ENCODE measurements around the gene TPPP3.
"Not testable (repeated sequence)": the region's sequence is repeated elsewhere in the genome, so short reads cannot be mapped to it uniquely, and the experiment has no call there.

Gene TPPP3

DNA sequence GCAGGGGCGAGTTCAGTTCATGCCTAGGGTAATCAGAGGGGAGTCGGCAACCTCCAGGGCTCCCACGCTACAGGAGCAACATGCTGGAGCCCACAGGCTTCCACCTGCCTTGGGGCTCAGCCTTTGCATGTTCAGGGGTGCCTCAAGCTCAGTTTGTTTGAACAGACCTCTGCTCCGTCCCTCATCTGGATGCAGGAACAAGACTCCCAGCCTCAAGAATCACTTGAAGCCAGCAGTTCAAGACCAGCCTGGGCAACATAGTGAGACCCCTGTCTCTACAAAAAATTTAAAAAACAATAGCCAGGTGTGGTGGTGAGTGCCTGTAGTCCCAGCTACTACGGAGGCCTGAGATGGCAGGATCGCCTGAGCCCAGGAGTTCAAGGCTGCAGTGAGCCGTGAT is 32.7 kb upstream of the TPPP3 start:
- no peak for DNase-seq (ENCODE audit: low read depth)

DNA sequence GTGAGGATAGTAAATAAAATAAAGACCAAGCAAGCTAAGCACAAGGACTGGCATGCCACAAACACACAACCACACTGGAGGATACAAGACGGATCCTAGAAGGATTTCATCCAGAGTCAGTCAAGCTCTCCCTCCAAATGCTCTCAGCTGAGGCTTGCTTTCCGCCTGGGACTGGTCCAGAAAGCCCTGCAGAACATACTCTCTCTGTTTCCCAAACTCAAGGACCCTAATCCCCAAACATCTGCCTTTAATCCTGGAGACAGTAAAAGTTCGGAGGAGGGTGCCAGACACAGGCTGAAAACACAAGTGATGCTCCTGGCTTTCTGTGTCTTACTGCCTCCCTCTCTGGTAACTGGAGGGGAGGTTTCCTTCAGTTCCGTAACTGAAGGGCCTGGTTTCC is 32.3 kb upstream of the TPPP3 start:
- DNase-seq (ENCODE audit: low read depth) = no peak

DNA sequence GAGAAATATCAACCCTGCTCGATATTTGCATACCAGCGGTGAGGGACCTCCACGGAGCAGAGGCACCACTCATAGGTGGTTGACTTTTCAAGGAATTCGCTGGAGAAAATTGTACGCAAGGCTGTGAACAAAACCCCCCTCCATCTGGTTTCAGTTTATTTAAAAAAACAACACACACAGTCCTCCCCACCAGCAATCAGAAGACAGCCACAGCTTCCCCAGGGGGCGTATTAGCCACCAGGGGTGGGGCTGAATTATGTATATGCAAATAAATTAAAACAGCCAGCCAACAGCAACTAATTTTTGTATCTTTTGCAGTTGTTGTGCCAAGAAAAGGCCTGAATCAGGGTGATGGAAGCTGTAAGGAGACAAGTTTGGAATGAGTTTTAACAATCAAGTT is 31.8 kb upstream of the TPPP3 start:
- no peak for DNase-seq (ENCODE audit: low read depth)

DNA sequence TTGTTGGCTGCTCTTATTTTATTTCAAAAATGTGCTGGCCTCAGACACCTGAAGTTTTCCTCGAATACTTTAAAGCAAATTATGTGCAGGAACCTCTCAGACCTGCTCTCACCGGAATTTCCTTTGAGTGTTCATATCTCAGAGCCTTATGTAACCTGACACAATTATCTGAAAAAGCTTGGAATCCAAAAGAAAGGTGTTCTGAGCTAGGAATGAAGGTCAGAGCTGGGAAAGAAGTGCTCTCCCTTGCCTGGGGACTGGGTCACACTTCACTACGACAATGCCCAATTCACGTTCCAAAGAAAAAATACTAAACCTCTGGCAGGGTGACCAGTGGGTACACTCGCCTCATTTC is 30.9 kb upstream of the TPPP3 start:
- no peak for DNase-seq (ENCODE audit: low read depth)

DNA sequence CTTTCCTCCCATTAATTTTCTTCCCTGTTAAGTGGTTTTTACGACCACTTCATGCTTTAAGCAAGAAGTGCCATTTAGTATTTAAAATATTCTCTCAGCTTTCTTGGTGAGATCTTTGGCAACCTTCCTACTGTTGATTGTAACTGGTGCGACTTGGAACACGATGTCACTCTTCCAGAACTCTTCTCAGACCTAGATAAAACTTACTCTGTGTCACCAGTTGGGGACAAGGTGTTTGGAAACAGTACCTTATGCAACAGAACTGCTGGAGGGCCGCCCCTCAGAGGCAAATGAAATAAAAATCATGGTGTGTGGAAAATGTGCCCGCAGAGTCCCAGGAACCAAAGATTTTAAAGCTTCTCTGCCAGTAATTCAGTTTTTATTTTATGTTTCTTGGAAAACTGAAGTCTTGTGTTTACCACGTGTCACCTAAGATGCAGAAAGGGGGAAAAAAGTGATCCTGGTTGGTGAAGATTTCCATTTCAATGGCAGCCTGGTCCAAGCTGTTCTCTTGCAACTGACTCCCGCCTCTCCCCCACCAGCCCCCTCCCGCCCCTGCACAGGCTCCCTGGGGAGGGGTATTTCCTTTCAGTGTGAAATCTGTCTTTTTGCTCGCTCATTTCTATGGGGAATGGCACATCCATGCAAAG is 30.4 kb upstream of the TPPP3 start:
- no peak for DNase-seq (ENCODE audit: low read depth)

DNA sequence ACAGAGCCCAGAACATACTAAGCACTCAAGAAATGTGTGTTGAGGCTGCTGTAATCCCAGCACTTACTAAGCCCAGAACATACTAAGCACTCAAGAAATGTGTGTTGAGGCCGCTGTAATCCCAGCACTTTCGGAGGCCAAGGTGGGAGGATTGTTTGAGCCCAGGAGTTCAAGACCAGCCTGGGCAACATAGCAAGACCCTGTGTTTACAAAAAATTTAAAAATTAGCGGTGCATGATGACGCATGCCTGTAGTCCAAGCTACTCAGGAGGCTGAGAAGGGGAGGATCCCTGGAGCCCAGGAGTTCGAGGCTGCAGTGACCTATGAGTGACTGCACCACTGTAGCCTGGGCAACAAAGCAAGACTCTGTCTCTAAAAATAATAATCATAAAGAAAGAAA is 29.7 kb upstream of the TPPP3 start:
- DNase-seq (ENCODE audit: low read depth) = no peak

DNA sequence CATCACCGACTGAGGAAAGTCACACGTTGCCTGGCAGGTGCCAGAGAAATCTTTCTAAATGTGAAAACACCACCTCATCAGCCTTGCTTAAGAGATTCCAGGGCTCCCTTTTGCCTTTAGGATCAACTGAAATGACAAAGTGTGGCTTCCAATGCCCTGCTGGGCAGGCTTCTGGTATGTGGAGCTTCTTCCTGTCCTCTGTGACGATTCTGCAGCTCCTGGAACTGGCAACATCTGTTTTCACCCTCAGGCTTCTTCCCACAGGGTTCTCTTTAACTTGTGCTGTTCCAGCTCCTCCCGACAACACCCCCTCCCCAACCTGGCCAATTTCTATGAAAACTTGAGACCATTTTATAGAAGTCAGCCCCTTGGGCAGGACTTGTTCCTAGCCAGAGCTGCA is 27.7 kb upstream of the TPPP3 start:
- DNase-seq (ENCODE audit: low read depth) = no peak

DNA sequence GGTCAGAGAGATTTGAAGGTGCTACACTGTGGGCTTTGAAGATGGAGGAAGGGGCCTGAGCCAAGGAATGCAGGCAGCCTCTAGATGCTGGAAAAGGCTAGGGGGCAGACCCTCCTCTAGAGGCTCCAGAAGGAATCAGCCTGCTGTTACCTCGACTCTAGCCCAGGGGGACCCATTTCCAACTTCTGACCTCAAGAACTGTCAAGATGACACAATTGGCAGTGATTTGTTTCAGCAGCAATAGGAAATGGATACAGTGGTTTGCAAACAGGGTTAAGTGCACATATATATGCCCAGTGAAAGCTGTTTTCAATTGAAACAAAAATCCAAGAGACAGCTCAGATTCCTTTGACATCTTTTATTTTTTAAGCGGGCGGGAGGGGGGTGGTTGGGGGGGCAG is 26.6 kb upstream of the TPPP3 start:
- no peak for DNase-seq (ENCODE audit: low read depth)

DNA sequence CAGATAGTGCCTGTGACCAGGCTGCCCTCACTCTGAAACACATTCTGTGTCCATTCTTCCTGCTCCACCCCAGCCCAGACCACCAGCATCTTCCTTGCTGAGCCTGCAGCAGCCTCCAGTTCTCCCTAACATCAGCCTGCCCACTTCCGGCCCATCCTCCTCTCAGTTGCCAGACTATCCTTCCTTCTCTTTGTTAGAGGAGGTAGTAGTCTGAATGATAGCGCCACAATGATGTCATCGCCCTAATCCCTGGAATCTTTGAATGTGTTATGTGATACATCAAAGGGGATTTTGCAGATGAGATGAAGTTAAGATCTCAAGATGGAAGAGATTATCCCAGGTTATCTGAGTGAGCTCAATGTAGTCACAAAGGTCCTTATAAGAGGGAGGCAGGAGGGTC is 26.2 kb upstream of the TPPP3 start:
- no peak for DNase-seq (ENCODE audit: low read depth)

DNA sequence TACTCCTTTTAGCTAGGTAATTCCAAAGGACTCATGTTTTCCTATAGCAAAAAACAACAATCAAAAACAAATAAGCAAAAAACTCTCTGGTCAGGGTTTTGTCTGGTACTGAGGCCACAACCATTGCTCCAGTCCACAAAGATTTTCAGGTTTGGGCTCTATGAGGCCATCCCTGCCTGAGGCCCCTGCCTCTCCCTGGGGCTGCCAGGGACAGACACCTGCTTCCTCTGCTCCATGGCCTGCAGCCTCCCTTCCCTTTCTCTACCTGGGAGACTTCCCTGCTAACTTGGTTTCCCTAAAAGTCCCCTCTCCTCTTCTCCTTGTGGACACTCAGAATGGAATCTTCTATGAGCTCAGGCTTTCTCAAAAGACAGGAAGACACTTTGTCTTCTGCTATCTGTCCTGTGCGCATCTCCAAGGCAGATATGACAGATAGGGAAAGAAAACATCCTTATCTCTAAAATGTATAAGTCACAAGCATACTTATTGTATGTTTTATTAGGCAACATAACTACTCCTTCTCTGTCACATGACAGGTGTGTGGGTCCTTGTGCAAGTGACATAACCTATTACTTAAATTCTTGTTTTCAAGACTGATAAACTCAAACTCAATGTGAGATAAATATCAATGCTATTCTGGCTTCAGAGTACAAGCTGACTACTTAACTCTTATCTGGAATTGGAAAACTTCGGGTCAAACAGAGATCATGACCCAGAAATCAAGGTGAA is 24.2 kb upstream of the TPPP3 start:
- DNase-seq (ENCODE audit: low read depth) = no peak

DNA sequence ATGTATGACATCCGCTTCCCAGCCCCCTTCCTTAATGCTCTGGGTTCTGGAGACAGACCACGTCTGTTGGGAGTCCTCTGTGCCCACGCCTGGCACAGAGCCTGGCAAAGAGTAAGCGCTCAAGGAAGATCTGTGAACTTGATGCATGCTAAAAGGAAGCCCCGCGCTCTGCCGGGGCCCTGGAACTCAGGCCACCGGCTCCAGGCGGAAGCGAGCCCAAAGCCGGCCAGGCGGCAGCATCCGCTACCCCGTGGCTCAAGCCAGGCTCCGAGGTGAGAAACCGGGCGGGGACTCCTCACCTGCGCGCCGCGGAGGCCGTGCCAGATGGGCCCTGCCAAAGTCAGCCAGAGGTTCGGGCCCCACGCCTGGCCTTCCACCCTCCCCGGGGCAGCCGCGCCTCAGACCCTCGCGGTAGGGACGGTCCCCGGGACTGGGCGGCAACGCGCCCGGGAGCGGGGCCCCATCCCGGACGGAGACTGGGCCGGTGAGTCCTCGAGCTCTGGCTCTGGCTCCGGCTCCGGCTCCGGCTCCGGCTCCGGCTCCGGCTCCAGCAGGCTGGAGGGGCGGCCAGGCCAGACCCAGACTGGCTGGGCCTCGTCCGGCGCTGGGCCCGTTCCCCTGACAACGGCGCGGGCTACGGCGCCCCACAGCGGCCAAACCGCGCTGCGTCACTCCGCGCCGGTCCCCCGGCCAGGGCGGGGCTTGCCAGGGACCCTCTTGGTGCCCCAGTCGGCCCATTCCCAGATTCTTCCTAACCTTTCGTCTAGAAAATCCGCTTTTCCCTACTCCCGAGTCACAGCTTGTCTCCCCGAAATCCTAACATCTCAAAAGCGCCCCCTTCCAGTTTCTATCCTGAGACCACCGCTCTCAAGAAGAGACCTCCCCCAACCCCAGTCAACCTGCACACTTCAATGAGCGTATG is 22.8 kb upstream of the TPPP3 start, which contains the start of gene ZDHHC1:
TSS of gene ZDHHC1 (minus strand) at position 606 of the 922 bp plus-strand sequence. CDS start 8,702 bp downstream, outside the sequence.
- no peak for DNase-seq (ENCODE audit: low read depth)

DNA sequence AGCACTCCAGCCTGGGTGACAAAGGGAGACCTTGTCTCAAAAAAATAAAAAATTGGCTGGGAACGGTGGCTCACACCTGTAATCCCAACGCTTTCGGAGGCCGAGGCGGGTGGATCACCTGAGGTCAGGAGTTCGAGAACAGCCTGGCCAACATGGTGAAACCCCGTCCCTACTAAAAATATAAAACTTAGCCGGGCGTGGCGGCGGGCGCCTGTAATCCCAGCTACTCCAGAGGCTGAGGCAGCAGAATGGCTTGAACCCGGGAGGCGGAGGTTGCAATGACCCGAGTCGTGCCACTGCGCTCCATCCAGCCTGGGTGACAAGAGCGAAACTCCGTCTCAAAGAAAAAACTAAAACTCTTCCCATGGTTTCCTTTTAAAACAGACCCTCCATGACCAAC is 22.1 kb upstream of the TPPP3 start:
- not testable (repeated sequence) for DNase-seq (ENCODE audit: low read depth)

DNA sequence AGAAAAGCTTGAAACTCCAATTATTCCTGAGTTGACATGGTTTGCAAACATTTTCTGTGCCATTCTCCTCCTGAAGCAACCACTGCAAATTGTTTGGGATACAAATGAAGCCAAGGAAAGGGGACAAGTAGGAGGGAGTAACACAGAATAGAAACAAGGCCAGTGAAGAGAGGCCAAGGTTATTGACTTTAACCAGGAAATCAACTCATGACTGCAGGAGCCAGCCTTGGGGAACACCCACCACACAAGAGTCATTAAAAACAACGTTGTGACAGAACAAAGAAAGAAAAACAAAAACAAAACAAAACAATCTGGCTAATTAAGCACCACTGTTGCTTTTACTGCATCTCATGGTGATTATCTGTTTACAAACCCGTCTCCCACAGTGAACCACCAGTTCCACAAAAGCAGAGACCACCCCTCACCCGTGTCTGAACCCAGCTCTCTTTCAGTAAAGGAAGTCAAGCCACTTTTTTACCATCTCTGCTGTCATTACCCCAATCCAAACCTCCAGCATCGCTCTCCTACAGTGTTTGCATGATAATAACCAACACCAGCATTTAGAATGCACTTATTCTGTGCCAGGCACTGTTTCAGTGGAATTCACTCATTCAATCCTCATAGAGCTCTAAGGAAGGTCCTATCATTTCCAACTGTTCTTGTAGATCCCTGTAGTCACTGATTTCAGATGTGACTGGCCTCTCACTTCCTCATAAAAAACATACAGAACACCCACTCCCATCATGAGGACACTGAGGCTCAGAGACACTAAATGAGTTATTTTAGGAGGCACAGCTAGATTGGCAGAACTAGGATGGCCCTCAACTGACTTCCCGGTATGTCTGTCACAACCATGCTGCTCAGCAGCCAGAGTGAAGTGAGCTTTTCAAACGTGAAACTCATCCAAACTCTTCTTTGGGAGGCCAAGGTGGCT is 20.9 kb upstream of the TPPP3 start:
- no peak for DNase-seq (ENCODE audit: low read depth)

DNA sequence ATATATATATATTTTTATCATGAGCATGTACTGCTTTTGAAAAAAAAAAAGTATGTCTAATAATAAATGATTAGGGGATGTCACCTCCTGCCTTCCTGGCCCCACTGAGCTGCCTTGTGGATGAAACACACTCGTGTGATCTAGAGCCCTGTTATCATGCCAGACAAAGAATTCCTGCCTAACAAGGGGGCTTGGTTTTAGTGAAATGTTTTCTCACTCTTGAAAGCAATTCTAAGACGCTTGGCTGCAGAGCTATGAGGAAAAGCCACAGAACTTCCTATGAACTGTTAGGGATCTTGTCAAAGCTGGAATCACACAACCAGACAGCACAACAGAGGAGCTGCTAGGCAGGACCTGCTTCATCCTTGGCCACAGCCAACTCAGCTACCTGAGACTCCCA is 19.0 kb upstream of the TPPP3 start:
- no peak for DNase-seq (ENCODE audit: low read depth)

DNA sequence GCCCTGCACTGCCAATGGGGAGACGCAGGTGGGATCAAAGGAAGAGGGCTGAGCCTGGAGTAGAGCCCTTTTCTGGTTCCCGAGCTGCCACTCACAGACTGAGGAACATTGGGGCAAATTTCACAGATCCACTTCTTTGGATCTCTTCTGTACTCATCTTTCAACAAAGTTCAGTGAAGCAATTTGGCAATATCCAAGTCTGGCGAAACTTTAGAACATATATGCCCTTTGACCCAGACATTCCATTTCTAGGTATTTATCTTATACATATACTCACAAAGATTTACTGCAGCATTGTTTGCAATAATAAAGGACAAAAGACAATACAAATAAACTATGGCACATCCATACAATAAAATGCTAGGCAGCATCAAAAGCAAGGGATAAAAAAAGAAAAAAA is 18.0 kb upstream of the TPPP3 start:
- DNase-seq (ENCODE audit: low read depth) = no peak

DNA sequence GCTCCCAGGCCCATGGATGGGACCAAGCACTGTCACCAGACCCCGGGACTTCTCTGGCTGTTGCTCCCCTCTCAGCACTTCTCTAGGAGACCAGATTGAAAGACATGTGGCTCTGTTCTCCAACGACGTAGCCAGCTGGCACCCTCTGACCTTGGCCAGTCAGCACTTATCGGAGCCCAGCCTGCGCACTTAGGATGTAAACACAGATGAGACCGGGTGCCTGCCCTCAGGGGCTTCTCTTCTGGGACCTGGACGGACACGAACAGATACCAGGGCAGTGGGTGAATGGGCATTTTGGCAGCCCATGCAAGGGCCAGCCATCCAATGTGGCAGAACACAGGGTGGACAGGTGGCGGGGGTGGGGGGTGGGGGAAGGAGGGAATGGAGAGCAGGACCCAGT is 16.3 kb upstream of the TPPP3 start:
- no peak for DNase-seq (ENCODE audit: low read depth)

DNA sequence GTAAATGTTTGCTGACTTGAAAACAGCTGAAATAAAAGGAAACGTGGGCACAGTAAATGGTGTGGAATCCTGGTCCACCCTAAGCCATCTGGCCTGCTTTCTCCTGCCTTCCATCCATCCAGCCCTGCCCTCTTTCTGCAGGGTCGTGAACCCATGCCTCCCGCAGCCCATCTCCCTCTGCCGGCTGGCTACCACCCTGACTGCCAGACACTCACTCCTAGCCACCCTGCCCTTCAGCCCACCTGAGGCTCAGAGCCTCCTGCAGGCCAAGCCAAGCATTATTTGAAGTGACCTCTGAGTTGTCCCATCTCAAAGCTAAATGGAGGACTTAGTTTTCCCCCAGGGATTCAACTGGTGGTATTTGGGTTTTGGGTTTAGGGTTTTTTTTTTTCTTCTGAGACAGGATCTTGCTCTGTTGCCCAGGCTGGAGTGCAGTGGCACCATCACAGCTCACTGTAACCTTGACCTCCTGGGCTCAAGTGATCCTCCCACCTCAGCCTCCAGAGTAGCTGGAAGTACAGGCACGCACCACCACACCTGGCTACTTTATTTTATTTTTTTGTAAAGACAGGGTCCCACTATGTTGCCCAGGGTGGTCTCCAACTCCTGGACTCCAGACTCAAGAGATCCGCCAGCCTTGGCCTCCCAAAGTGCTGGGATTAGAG is 14.6 kb upstream of the TPPP3 start:
- no peak for DNase-seq (ENCODE audit: low read depth)

DNA sequence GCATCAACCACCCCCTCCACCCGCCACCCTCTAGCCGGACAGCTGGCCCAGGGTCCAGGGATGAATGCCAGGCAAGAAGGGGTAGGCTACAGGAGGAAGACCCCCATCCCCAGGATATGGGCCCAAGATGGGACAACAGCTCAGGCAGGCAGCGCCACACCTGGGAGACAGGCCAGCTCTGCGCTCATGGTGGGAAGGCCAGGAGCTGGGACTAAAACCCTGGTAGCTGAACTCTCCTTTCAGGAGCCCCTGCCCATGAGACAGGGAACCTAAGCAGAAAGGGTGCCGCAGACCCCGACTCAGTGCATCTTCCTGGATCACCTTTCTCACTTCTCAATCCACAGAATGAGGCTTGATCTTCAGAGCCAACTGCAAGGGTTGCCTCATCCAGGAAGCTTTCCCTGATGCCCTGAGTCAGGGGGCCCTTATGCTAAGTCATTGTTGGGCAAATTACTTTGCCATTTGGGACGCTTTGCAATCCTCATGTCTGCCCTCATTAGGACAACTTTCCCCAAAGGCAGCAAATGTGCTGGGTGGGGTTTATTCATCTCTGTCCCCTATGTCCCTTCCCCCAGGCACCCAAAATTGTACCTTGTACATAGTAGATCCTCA is 14.0 kb upstream of the TPPP3 start:
- no peak for DNase-seq (ENCODE audit: low read depth)

DNA sequence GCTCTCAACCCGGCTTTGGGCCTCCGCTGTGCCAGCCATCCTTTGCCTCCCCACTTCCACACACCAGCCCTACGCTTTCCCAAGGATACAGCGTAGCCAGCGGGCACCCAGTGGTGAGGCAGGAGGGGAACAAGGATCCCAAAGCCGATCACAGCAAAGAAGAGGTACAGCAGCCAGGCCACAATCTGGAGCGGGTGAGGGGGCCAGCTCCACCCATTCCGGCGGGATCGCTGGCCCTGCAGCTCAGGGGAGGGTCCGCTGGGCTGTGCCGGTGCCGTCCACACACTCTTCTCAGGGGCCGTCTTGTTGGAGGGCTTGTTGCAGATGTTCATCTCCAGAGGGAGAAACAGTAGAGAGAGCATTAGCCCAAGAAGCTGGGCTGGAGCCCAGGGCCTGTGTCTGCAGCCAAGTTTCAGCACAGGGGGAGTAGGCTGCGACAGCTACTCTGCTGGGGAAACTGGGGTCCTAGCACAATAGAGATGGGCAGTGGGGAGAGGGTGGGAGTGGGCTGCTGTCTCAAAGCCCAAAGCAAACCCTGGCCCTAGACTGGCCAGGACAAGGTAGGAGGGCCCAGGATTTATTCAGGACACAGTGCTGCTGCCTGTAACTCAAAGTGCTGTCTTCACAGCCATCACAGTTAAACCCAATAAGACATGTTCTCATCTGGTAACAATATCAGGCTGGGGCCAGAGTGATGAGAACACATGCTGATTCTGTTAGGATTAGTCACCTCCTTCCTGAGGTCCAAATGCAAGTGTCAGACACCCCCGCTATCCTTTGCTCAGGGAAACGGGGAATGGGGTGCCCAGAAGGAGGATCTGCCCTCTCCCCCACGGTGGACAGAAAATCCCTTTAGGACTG is 13.0 kb upstream of the TPPP3 start:
- no peak for DNase-seq (ENCODE audit: low read depth)

DNA sequence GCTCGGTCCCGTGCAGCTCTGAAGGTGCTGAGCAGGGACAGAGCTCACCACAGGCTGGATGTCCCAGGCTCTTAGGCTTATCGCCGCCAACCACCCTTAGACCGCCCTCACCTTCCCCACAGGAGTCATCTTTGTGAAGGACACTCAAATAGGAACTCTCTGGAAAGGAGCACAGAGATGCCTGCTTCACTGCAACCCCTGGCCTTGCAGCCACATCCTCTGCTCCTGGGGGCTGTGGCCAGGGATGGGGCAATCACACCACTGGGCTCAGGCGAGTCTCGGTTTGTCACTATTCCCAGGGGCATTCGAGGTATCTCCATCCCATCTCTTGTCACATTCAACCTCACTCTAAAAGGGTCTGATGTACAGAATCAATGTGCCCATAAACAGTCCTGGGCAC is 12.0 kb upstream of the TPPP3 start:
- DNase-seq (ENCODE audit: low read depth) = no peak

Measured in T-helper 22 cell (primary cell).